Stromal cell of bone marrow (primary cell): ENCODE results near the gene ADORA1.
A peak's percentile ranks its signal among the peaks of the same experiment; 100 is the strongest.

Experiments
- DNase-seq: peaks from one replicate; pipeline ENCODE4 v3.0.0-alpha.2; 2012; ENCODE audit warnings: low read depth

The ADORA1 gene

DNA sequence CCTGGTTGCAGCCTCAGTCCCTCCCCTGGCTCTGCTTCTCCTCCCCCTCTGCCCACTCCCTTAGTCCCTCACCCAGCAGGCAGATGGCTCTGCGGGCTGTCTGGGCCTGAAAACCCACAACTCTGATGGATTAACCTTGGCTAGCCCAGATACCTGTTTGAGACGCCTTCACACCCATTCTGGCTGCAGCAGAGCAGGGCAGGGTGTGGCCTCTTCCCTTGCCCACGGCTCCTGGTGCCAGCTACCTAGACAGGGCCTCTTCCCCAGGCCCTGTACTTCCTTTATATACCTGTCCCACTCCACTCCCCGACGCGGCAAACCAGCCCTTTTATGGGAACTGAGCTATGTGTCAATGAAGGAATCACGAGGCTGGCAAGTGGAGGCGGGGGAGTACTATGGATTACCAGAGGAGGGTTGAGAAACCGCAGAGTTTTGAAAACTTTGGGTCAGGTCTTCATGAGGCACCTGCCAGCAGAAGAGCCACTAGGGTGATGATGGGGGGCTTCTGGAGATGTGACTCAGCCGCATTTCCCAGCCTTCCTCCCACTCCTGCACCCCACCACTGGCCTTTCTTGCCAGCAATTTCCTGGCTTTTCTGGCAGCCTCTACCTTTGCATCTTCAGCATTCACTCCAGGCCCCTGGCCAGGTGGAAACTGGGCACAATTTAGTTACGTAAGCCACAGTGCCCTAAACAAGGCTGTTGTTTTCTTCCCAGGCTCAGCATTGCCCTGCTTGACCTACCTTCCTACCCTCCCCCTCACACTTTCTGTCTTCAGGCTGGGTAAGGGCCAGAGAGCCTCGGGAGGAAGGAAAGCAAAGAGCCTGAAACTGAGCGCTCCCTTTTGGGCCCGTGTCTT lies 59.1 kb downstream of the ADORA1 start, which contains the start of gene CHI3L1:
TSS of gene CHI3L1 (minus strand) at position 259 of the 858 bp plus-strand sequence. CDS start at position 178, 81 bp downstream.
- DNase-seq: no peak

DNA sequence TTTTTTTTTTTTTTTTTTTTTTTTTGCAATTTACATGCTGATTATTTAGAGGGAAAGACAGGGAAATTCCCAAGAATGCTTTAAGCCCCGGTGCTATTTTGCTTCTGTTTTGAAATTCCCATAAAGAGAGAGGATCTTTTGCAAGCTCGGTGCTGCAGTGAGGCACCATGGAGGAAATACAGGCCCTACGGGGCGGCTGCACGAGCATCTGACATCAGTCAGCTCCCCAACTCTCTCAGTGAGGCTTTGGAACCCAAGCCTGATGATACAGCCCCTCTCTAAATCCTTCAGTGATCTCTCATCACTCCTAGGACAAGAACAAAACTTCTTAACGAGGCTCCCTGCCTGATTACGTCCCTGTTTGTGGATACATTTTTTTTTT lies 59.8 kb downstream of the ADORA1 start:
- DNase-seq: no peak

DNA sequence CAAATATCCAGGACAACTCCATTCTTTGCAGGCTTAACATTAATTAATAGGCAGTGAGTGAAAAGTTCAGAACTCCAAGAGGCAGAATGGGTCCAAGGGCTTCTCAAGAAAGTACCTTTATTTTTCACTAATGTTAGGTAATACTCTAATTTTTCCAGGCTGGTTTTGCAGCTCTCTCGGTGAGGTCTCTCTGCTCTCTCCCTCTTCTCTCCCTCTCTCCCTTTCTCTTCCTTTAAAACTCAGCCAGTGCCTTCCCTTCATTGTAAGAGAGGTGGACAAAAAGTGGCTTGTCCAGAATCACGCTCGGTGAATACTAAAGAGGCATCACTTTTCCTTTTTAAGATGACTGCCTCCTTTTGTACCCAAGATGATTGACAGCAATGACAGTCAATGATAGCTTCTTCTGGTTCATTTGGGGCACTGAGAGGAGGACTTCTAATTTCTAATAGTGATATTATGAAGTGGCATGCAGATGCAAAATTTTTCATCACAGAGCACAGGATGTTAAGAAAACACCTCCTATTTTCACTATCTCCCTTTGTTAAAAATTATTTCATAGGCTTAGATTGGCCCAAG lies 60.3 kb downstream of the ADORA1 start:
- DNase-seq: no peak

DNA sequence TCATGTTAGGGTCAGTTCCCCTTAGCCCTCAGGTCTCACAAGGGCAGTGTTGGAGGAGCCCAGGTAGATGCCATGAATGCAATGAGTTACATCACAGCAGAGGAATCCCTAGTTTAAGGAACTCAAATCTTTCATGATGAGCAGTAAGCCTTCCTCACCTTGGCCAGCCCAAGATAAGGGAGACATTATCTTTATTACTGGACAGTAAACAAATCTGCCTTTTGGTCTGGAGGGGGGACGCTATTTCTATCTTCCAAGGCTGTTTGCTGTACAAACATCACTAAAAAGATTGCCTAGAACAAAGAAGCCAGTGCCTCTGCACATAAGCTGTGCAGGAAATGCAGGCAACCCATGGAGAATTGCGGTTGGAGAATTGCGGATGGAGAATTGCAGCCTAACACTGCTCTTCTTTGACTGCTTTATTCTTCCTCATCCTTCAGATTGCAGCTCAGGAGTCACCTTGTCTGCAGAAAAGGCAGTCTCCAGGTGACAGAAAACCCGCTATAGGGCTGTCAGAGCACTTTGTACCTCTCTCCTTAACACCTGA lies 61.2 kb downstream of the ADORA1 start:
- no peak for DNase-seq

DNA sequence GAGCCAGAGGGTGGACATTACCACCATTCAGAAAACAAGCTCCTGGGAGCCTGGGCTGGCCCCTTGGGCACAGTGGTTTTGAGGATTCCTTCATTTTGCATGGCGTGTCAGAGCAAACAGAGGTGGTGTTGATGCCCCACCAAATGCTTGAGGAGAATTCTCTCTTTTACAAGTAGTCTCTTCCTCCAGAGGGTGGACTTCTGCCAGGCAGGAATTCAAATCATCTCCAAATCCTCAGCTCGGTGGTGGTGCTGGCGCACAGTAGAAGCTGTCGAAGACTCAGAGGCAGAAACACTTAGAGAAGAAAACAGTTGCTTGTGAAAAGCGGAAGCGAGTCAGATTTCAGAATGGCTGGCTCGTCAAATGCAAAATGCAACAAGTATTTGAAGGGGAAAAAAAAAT lies 62.4 kb downstream of the ADORA1 start:
- peak; percentile 53 for DNase-seq

DNA sequence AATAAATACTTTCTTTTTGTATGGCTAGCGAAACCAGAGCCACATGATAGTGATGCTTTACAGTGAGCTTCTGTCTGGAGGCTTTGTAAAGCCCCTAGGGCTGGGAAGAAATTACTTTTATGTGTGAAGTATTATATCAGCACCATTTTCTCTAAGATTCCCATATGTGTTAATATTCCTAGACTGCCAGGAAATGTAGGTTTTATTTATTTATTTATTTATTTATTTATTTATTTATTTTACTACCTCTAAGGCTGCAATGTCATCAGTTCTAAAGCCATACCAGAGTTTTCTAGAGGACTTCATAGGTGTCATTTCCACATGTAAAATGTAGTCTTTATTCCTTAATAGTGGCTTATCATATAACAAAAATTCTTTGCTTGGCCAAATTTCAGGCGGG lies 63.4 kb downstream of the ADORA1 start:
- no peak for DNase-seq

DNA sequence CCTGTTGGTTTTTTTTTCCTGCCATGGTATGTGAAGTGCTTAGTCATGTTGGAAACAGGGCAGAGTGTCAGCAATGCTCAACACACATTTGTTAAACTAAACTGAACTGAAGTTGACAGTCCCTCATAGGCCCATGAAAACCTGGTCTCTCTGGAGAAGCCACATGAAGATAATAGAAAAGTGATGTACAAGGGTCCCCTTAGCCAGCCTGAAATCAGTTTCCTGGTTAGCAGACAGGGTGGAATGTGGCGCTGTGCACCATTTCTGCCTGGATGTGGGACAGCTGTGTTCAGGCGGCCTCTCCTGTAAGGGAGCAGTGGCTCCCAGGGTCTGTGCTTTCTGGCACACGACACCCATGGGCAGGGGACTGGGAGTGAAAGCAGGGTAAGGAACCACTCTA lies 68.8 kb downstream of the ADORA1 start:
- DNase-seq: no peak

DNA sequence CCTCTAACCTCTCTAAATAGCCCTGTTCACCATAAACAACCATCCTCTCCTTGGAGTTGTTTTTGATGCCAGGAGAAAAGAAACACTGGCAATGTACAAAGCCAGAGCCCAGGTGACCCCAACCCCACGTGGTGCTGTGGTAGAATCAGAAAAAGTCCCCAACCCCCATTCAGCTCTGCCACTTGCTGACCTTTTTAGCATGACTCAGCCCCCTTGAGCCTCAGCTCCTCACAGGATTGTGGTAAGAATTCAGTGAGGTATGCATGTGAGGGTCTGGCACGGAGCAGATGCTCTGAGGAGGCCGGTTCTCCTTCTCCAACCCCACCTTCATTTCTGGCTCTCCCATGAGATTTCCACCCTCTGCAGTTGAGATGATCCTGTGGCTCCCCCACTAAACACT lies 70.1 kb downstream of the ADORA1 start:
- DNase-seq: no peak

DNA sequence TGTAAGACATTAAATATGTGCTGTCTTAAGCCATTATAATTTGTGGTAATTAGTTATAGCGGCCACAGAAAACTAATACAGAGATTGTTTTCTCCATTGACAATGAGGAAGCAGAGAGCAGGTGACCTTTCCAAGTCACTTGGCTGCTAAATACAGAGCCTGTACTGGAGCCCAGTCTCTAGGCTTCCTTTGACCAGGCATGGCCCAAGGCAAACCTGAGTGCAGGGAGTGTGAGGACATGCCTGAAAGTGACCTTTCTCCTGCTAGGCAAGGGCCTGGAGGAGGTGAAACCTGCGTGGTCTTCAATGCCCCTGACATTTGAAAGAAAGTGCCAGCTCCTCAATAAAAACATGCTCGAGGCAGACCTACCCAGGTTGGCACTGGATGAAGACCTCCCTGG lies 71.5 kb downstream of the ADORA1 start:
- DNase-seq: no peak

DNA sequence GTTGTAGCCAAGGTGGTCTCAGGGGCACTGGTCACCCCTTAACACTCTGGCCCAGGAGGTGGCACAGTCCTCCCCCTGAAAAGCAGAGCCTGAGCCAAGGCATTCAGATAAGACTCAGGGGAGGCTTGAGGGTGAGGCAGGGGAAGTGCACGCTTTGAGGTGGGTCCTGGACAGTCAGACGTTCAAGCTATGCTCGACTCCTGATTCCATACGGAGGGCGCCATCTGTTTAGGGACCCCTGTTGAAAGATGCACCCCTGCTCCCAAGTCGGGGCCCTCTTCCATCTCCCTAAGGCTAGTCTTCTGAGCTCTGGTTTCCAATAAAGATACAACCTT lies 71.9 kb downstream of the ADORA1 start:
- DNase-seq: no peak

DNA sequence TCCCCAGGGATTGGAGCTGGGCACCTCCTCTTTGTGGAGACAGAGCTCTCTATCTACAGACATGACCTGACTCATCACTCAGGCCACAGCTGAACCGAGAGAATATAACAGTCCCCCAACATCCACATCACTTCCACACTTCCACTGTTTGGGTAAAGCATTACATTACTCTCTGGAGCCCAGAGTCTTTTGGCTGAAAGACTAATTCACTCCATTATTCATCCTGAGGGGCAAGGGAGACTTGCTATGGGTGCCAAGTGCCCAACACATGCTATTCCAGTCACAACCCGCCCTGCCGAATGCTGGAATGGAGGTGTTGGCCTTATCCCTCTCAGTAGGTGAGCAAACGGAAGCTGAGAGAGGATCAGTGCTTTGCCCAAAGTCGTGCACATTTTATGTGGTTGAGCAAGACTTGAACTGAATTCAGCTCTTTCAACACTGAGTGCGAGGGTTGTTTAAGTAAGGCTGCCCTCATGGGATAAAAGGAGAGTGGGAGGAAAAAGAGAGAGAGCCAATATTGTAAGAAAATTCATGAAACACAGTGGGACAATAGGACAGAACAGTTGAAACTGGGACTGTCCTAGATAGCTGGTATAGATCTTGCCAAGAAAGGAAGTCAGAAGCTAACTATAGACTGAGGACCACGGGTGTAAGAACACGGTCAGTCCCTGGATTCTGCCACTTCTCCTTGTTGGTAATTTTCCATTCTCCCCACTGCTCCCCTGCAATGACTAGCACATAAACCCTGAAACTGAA lies 72.5 kb downstream of the ADORA1 start:
- peak; percentile 95 for DNase-seq

DNA sequence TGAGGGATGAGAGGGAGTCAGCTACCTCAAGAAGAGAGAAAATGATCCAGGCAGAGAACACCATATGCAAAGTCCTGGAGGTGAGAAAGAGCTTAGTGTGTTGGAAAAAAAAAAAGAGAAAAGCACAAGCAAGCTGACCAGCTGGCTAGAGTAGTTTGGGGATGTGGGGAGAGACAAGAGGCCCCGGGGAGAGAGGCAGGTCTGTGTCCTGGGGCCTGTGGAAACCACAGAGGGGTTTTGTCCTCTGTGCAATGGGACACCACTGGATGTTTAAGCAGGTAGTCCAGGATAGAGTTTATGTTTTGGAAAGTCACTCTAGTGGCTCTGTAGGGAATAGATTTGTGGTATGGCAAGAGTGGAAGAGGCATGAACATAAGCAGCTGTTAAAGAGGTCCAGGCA lies 73.4 kb downstream of the ADORA1 start:
- DNase-seq: no peak

DNA sequence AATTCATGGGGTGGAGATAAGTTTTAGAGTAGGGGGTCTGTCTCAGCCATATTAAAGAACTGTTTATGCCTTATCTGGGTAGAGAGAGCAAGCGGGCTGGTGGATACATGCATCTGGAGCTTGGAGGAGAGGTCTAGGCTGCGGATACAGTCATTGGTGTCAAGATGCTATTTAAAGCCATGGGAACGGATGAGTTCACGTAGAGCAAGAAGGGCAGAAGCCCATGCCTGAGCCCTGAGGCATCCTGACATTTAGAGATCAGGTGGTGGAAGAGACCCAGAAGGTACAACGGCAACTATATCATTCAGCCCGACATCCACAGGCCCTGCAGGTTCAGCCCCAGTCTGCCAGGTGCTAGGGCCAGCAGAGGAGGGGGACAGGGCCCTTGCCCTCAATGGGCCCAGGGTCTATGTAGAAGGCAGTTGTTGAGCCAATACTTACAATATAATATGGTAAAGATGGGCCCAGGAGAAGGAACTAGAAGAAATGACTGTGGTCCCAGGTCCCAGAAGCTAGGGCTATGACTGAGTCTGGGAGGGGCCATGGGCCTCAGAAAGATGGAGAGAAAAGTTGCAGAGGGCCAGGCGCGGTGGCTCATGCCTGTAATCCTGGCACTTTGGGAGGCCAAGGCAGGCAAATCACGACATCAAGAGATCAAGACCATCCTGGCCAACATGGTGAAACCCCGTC lies 74.1 kb downstream of the ADORA1 start:
- no peak for DNase-seq

DNA sequence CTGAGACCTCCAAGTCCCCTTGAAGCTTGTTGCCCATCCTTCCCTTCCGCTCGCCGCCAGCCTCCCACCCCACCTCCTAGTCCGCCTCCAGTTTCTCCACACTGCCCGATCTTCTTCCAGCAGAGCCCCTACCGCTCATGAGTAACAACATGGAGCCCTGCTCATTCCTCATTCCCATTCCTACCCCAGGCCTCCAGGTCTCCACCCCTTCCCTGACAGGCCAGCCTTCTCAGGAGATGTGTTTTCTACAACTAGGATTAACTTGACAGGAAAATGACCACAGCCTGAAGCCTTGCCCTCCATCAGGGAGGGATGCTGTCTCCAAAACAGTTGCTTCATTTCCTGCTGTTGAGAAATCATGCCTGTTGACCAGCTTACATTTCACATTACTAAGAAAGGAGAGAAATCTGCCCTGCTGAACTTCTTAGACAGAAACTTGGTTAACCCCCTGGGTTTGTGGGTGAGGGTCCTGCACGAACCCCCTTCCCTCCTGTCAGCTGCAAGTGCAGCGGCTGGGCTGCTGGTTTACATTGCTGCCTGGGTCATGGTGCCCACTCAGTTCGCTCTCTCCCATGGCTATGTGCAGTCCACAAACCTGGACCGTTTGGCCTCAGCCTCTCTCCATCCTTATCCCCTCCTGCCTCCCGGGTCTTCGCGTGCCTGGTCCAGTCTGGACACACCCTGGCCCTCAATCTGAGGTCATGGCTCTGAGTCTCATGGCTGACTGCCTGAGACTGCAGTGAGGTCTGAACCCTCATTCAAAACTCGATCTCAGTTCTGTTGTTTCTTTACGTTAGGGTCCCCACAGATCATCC lies 75.1 kb downstream of the ADORA1 start:
- peak; percentile 94 for DNase-seq

DNA sequence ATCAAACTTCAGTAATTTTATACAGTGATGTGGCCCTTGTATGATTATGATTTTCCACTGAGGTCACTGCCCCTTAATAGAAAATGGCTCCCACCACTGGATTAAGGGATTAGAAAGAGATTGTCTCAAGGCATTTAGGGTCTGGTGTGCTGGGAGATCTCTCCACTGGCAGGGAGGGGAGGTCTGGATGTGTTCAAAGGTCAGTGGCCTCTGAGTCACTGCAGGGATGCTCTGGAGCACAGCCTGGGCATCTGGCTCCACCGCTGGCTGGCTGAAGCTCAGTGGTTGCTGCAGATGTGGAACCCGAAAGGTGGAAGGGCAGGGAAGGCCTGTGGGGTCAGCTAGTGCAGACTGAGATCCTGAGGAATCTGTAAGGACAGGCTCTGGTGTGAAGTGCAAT lies 77.2 kb downstream of the ADORA1 start:
- no peak for DNase-seq

DNA sequence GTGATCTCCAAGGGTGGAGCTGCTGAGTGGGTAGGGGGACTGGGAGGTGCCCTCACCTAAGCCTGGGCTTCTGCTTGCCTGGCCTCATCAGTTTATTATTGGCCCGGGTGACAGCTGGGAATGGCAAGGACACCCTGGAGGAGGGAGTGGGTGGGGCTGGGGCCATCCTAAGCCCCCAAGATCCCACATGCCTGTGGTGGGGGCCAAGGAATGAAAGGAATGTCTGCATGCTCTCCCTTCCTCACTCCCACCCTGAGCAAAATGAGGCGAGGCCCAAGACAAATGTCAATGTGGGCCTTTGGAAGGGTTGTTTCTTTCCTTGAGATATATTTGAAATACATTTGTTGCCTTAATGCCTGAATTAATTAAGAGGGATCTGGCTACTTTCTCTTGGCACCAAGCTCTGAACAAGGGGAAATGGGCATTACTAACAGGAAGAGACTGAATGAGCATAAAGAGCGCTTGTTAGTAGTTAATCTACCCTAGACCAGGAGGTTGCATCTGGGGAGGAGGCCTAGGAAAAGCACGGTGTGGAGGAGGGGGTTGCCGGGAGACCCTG lies 78.7 kb downstream of the ADORA1 start:
- no peak for DNase-seq

DNA sequence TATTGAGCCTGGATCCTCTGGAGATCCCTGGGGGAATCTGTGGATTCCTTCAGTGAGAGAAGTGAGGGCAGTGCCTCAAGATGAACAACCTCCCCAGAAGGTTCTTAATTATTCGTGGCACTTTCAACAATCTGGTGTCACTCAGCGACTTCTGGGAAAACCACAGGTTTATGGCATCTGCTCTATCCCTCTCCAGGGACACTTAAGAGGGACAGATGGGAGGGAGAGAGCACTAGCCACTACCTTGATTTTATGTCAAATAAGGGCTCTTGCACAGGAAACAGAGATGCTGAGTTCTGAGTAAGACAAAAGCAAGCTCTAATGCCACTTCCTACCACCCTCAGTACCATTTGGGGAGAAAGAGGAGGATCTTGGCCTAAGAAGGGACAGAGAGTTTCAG lies 80.2 kb downstream of the ADORA1 start:
- no peak for DNase-seq

DNA sequence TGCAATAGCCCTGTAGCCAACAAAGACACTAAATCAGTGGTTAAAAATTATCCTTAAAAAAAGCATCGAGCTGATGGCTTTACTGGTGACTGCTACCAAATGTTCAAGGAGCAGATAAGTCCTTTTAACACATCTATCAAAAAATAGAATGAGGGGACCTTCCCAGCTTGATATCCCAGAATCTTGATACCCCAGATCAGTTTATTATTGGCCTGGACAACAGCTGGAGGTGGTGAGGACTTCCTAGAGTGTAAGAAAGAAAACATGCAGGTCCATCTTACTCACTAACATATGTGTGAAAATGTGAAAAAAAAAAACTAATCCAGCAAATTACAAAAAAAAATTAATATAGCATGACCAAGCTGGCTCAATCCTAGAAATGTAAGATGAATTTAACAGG lies 80.7 kb downstream of the ADORA1 start:
- no peak for DNase-seq

DNA sequence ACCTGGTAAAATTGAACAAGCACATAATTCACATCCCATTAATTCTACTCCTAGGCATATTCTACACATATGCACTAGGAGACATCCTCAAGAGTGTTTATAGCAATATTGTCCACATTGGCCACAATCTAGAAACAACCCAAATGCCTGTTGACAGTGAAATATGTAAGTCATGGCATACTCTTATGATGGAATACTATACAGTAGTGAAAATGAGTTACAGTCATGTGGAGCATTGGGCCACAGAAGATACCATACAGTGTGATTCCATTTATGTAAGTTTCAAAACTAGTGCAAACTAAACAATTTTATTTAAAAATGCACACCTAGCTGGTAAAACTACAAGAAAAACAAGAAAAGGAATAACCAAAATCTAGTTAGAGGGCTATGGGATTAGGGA lies 82.8 kb downstream of the ADORA1 start:
- DNase-seq: no peak

DNA sequence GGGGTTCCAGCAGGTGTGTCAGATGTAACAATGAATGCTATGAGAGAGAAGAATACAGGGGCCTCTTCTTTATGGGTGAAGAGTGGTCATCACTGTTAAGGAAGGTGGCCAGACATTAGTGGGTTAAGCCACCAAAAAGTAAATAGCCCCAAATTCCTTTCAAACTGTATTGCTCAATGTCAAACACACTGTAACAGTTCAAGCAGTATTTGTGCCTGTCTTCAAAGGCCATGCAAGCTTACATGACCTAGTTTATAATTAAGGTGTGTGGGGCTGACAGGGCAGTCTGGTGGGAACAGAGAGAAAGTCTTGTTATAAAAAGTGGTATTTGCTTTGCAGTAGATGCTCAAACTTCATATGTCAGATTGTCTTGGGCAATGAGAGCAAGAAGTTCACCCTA lies 83.5 kb downstream of the ADORA1 start:
- no peak for DNase-seq

DNA sequence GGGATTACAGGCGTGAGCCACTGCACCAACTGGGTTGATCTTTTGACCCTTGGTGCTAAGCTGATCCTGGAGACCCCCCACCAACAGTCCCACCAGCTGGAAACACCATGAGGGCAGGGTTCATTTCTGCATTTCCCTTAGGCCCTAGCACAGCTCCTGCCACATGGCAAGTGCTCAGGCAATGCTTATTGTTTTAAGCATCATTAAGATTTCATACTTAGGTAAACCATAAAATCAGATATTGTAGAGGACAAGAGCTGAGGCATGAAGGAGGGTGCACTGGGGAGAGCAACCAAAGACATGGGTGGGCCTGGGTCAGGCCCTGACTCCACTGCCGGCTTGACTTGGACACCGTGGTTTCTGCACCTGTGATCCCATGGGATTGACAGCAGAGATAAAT lies 84.3 kb downstream of the ADORA1 start:
- DNase-seq: no peak
